IPS-20b (cell line): ENCODE data around the gene S100A13.

Experiments used
- H3K27ac ChIP-seq: one replicate; pipeline ENCODE4 v1.5.1; 2013; ENCODE audit warnings: low read length
- H3K27me3 ChIP-seq: 2 replicates; pipeline ENCODE4 v1.6.1; 2013; ENCODE audit warnings: mild to moderate bottlenecking, low read length, inconsistent platforms; ENCODE audit not compliant: insufficient read depth
- H3K36me3 ChIP-seq: 2 replicates; pipeline ENCODE4 v1.6.1; 2013; ENCODE audit warnings: low read depth, mild to moderate bottlenecking, inconsistent platforms, low read length, moderate library complexity; ENCODE audit not compliant: insufficient read depth
- H3K4me1 ChIP-seq: 2 replicates; pipeline ENCODE4 v1.6.1; 2013; ENCODE audit warnings: mild to moderate bottlenecking, control low read depth, inconsistent platforms, low read length, moderate library complexity; ENCODE audit not compliant: insufficient read depth
- H3K4me3 ChIP-seq: 2 replicates; pipeline ENCODE4 v1.5.1; 2013; ENCODE audit warnings: mild to moderate bottlenecking, low read length, inconsistent platforms
- H3K9ac ChIP-seq: 2 replicates; pipeline ENCODE4 v1.6.1; 2013; ENCODE audit warnings: low read depth, mild to moderate bottlenecking, inconsistent platforms, low read length, moderate library complexity
- H3K9me3 ChIP-seq: 2 replicates; pipeline ENCODE4 v1.6.1; 2013; ENCODE audit warnings: mild to moderate bottlenecking, low read depth, low read length, inconsistent platforms; ENCODE audit not compliant: insufficient read depth

S100A13 gene

DNA sequence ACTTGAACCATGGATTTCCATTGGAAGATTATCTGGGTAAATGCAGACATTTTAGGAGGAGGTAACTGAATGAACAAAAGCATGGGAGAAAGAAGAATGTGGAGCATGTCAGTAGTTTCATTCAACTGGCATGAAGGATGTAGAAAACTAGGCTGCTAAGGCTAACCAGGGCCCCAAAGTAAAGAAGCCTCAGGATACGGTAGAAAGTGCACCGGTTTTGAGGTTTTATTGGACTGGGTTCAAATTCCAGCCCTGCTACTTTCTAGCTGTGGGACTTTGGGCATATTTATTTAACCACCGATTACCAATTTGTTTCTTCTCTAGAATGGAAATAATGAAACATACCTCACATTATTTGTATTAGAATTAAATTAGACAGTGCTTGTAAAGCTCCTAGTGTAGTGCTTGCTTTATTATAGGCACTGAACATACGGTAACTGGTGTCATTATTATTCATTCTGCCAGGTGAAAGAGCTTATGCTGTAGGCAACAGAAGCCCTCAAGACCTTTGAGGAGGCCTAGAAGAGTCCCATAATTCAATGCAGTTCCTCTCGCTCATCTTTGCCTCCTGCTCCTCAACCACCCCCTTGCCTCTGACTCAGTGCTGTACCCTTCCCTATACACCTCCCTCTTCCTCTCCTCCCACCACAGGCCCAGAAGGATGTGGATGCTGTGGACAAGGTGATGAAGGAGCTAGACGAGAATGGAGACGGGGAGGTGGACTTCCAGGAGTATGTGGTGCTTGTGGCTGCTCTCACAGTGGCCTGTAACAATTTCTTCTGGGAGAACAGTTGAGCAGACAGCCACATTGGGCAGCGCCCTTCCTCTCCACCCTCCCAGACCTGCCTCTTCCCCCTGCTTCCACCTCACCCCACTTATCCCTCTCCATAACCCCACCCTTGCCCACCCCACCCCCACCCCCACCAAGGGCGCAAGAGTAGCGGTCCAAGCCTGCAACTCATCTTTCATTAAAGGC lies 4.0 kb upstream of the S100A13 start:
- Histone ChIP-seq H3K4me1 (peaks cover 5% of the 10 kb centered on the region; the same call in 1 of the 2 replicates), H3K9ac (no peak overlapping the region), H3K27ac (no peak overlapping the region), H3K36me3 (peaks cover 8% of the 10 kb centered on the region), H3K27me3 (peaks cover 5% of the 10 kb centered on the region), H3K9me3 (no peaks in the 10 kb centered on the region), H3K4me3 (no peak overlapping the region)

DNA sequence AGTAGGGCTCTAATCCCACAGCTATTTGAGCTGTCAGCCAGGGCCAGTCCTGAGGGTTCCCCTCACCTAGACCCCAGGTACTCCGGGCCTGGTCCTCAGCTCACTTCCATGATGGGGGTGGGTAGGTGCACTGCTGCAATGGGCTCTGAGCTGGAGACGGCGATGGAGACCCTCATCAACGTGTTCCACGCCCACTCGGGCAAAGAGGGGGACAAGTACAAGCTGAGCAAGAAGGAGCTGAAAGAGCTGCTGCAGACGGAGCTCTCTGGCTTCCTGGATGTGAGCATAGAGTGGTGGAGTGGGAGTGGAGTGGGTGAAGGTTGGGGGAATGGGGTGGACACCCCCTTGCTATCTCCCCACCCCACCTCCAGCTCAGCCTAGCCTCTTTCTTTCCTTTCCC lies 3.1 kb upstream of the S100A13 start:
- Histone ChIP-seq H3K9me3 (no peaks in the 10 kb centered on the region), H3K27ac (no peak overlapping the region), H3K4me1 (peaks cover 7% of the 10 kb centered on the region; the same call in 1 of the 2 replicates)

DNA sequence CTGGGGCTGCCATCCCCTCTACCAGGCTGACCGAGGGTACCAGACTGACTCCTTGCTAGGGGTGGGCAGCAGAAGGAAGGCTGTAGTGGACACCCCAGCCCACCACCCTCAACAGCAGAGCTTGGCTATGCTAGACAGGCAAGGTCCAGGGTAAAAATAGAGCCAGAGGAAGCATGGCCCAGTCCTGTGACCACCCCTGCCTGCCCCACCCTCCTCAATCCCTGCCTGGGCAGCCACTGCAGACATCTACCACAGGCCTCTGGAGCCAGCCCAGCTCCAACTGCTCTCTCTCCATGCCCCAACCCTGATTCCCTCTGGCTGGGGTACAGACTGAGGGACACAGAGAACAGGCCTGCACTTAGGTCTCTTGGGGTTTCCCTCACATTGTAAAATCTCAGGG lies 2.7 kb upstream of the S100A13 start:
- Histone ChIP-seq H3K36me3 (peaks cover 8% of the 10 kb centered on the region; the same call in 1 of the 2 replicates), H3K4me3 (no peak overlapping the region), H3K27me3 (peaks cover 6% of the 10 kb centered on the region), H3K9ac (no peak overlapping the region), H3K27ac (no peak overlapping the region), H3K4me1 (peaks cover 7% of the 10 kb centered on the region; the same call in 1 of the 2 replicates), H3K9me3 (no peaks in the 10 kb centered on the region)

More for the DNA sequence above, 3.1 kb upstream of the S100A13 start:
- Histone ChIP-seq H3K27me3 (peaks cover 6% of the 10 kb centered on the region), H3K4me3 (no peak overlapping the region), H3K9ac (no peak overlapping the region), H3K36me3 (peaks cover 4% of the 10 kb centered on the region; the same call in 1 of the 2 replicates)

DNA sequence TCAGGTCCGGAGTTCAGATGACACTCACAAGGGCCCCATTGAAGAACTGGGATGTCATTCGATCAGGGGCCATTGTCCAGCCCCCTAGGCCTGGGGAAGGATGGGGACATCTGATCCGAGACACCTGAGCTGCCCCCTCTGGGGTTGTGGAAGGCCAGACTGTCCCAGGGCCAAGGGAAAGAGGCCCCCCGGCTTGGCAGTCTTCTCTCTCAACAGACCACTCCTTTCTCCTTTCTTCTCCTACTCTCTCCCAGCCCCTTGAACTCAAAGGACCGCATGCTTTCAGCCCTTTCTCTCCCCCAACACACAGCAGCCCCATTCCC lies 2.0 kb upstream of the S100A13 start:
- Histone ChIP-seq H3K27me3 (peaks cover 6% of the 10 kb centered on the region), H3K9me3 (no peaks in the 10 kb centered on the region), H3K27ac (no peak overlapping the region), H3K9ac (no peak overlapping the region), H3K36me3 (peaks cover 9% of the 10 kb centered on the region; the same call in 1 of the 2 replicates), H3K4me3 (no peak overlapping the region), H3K4me1 (peaks cover 7% of the 10 kb centered on the region; the same call in 1 of the 2 replicates)

DNA sequence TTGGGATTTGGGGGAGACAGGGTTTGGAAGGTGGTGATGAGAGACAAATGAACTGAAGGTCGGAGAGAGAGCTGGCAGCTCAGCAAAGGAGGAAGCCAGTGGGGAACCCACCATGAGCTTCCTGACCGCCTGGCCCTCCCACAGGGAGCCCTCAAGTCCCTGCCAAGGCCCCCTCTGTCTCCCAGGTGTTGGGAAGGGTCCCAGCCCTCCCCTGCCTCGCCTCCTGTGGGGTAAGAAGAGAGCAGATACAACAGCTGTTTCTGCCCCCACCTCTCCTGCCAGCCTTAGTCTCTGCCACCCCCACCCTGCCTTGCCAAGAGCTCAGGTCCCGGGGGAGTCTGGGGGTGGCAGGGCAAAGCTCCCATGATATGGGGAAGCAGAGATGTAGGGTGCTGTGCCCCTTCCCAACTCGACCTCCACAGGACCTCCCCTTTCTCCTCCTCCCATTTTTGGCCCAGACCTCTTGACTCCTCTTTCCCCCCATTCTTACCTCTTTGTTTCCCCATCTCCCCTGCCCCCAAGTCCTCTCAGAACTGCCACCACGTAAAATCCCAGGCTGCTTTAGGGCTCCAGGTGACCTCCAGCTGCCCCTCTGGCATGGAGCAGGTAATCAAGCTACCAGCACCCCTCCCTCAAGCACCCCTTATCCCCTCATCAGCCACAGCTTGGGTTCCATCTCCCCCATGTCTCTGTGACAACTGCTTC lies 1.5 kb upstream of the S100A13 start:
- peaks cover 6% of the 10 kb centered on the region for H3K27me3 ChIP-seq

DNA sequence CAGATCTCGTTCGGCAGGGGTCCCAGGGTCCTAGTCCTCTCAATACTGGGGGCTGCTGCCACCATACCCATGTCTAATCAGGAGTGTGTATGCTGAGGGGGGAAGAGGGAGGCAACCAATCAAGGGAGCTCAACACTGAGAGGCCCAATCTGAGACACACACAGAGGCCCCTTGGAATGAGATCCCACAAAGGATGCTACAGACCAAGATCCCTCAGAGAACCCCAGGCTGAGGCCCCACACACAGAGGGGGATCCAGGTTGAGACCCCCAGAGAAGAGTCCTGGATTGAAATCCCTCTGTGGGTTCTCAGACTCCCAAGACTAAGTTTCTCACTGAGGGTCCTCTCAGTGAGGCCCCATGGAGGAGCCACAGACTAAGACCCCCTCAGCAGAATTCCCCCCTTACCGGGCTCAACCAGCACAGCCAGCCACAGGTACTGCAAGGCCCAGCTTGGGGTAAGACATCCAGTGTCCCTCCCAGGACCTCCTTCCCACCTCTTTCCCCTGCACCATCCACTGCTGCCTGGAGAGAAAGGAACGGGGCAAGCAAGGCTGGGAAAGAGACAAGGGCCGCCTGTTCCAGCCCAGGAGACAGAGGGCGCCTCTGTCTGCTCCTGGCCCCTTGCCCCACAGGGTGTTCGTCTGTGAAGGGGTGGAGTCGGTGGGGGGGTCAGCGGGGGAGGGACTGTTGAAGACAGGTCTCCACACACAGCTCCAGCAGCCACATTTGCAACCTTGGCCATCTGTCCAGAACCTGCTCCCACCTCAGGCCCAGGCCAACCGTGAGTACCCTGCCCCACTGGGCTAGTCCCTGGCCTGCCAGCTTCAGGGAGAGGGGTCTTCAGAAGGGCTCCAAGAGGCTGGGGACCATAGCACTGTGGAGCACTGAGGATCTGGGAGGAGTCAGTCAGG lies 666 bp upstream of the S100A13 start, which contains the start of gene S100A1:
S100A1 (plus strand) TSS at position 720 of the 912 bp plus-strand sequence. CDS start 2,088 bp downstream, outside the sequence.
- Histone ChIP-seq H3K36me3 (peaks cover 17% of the 10 kb centered on the region; the same call in 1 of the 2 replicates), H3K4me3 (peak within 1 kb of the TSS; percentile 82), H3K9me3 (no peaks in the 10 kb centered on the region), H3K9ac (peak within 1 kb of the TSS; percentile 83), H3K4me1 (peaks cover 17% of the 10 kb centered on the region), H3K27me3 (peaks cover 6% of the 10 kb centered on the region), H3K27ac (no peak within 1 kb of the TSS)

More for the DNA sequence above, 1.5 kb upstream of the S100A13 start:
- Histone ChIP-seq H3K9me3 (no peaks in the 10 kb centered on the region), H3K4me3 (no peak overlapping the region), H3K9ac (no peak overlapping the region), H3K36me3 (peaks cover 14% of the 10 kb centered on the region; the same call in 1 of the 2 replicates), H3K4me1 (peaks cover 9% of the 10 kb centered on the region; the same call in 1 of the 2 replicates), H3K27ac (no peak overlapping the region)

DNA sequence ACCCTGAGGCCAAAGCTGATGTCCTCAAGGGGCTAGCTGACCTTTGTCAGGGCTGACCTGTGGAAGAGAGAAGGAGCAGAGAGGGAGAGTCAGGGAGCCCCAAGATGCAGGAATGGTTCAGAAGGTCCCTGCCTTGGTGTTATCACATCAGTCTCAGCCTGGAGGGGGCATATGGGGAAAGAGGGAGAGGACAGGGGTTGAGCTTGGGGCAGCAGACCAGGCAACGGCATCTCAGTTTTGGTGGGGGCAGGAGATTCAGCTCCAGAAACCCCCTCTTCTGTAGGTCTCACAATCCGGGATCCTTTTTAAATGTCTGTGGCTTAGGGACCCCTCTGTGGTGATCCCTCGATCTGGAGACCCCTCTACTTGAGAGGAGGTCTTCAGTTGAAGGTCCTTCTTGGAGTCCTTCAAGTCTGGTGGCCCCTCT lies 815 bp downstream of the S100A13 start:
- Histone ChIP-seq H3K9ac (peak overlapping the region; percentile 83; the same call in 1 of the 2 replicates), H3K27me3 (peaks cover 6% of the 10 kb centered on the region), H3K4me3 (peak overlapping the region; percentile 82), H3K27ac (no peak overlapping the region), H3K4me1 (peaks cover 20% of the 10 kb centered on the region), H3K36me3 (peaks cover 29% of the 10 kb centered on the region), H3K9me3 (no peaks in the 10 kb centered on the region)

DNA sequence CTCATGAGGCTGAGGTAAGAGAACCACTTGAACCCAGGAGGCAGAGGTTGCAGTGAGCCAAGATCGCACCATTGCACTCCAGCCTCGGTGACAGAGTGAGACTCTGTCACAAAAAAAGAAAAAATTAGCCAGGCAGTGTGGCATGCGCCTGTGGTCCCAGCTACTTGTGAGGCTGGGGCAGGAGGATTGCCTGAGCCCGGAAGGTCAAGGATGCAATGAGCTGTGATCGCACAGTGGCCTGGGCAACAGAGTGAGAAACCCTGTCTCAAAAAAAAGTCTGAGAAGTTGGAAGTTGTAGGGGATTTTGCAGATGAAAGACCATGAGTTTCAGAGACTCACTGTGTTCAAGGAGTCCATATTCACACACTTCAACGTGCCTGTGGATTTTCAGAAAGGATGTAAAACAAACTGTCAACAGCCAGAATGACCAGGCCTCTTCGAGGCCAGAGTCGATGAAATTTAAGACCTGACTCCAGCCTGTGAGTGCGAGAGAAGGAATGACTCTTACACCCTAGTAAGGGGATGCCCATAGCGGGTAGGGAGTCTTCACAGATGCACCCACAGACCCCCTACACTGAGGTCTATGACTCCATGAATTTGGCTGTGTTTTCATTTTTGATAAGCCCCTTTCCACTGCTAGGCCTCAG lies 2.2 kb downstream of the S100A13 start:
- peaks cover 20% of the 10 kb centered on the region for H3K4me1 ChIP-seq
- H3K27ac ChIP-seq = no peak overlapping the region
- peaks cover 6% of the 10 kb centered on the region for H3K27me3 ChIP-seq
- no peak overlapping the region for H3K9ac ChIP-seq
- H3K9me3 ChIP-seq = no peaks in the 10 kb centered on the region
- peaks cover 38% of the 10 kb centered on the region for H3K36me3 ChIP-seq
- H3K4me3 ChIP-seq = no peak overlapping the region

DNA sequence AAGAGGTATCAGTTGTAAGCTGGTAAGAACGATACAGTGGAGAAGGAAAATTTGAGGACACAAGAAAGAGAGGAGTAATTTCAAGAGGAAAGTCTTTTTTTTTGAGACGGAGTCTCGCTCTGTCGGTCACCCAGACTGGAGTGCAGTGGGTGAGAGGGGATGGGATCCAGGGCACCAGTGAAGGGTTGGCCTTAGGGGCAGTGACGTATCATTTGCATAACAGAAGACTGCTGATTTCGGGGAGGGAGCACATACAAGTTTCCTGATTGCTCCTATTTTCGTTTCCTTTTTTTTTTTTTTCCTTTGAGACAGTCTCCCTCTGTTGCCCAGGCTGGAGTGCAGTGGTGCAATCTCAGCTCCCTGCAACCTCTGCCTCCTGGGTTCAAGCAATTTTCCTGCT lies 4.2 kb downstream of the S100A13 start:
- H3K27ac ChIP-seq = no peak overlapping the region
- peaks cover 6% of the 10 kb centered on the region for H3K27me3 ChIP-seq
- peak overlapping the region; percentile 15; the same call in 1 of the 2 replicates for H3K9ac ChIP-seq
- H3K36me3 ChIP-seq = peaks cover 42% of the 10 kb centered on the region
- H3K4me1 ChIP-seq = peaks cover 20% of the 10 kb centered on the region
- H3K9me3 ChIP-seq = no peaks in the 10 kb centered on the region
- H3K4me3 ChIP-seq = no peak overlapping the region

DNA sequence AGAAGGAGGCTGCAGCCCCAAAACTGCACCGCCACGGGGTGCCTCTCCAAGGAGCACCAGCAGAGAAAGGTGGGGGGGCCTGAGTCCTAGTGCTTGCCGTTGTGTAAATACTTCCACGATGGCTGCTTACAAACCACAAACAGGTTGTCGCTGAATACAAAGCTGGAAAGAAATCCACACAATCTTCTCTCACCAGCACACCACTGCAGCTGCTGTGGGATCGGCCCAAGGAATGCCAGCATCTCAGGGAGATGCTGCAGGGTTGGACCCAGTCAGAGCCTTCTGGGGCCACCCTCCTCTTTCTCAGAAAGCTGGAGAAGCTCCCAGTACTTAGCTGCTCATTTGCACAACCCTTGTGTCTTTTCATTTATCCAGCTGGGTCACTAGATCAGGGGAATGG lies 8.1 kb downstream of the S100A13 start:
- H3K9ac ChIP-seq = no peak overlapping the region
- H3K36me3 ChIP-seq = peaks cover 32% of the 10 kb centered on the region
- H3K27me3 ChIP-seq = no peaks in the 10 kb centered on the region
- H3K9me3 ChIP-seq = no peaks in the 10 kb centered on the region
- peaks cover 13% of the 10 kb centered on the region for H3K4me1 ChIP-seq
- H3K27ac ChIP-seq = no peak overlapping the region
- no peak overlapping the region for H3K4me3 ChIP-seq
